Ramos (cell line): ENCODE data around the gene CNOT6.

Source experiments
- in situ Hi-C: fragments of 300-500 bp; cut with MboI; formaldehyde crosslinking; loops from one replicate; pipeline ENCODE4 v1.14.3; 2022; ENCODE audit warnings: low sequenced_read_pairs; ENCODE audit not compliant: unreplicated experiment

CNOT6 gene

GRCh38 chr5:180553530-180553929, 59.4 kb downstream of the CNOT6 start:
- in situ Hi-C loops, result no loop called here

- in situ Hi-C loops, result no loop called here
Observed at GRCh38 chr5:180555168-180555921, 61.2 kb downstream of the CNOT6 start.

GRCh38 chr5:180557217-180557809, 63.1 kb downstream of the CNOT6 start:
- in situ Hi-C loops, result no loop called here

GRCh38 chr5:180558232-180558631, 64.1 kb downstream of the CNOT6 start:
- in situ Hi-C loops, result no loop called here

- in situ Hi-C loops, result no loop called here
Observed at GRCh38 chr5:180563994-180564393, 69.8 kb downstream of the CNOT6 start.

- in situ Hi-C loops, result no loop called here
Observed at GRCh38 chr5:180568914-180569313, 74.7 kb downstream of the CNOT6 start.

GRCh38 chr5:180575571-180575970, 81.4 kb downstream of the CNOT6 start:
- in situ Hi-C loops, result no loop called here

- in situ Hi-C loops, result no loop called here
Observed at GRCh38 chr5:180580681-180581080, 86.5 kb downstream of the CNOT6 start.

GRCh38 chr5:180583738-180584137, 89.6 kb downstream of the CNOT6 start:
- in situ Hi-C loops, result no loop called here

GRCh38 chr5:180586204-180586603, 92.0 kb downstream of the CNOT6 start:
- in situ Hi-C loops, result no loop called here

- in situ Hi-C loops, result no loop called here
Observed at GRCh38 chr5:180586870-180587269, 92.7 kb downstream of the CNOT6 start.

- in situ Hi-C loops, result no loop called here
Observed at GRCh38 chr5:180589771-180590542, 95.8 kb downstream of the CNOT6 start.

GRCh38 chr5:180590543-180591310, 96.5 kb downstream of the CNOT6 start:
- in situ Hi-C loops, result no loop called here

GRCh38 chr5:180591311-180591887, 97.2 kb downstream of the CNOT6 start, which contains the start of gene SCGB3A1:
SCGB3A1 (minus strand) TSS chr5:180591499; CDS start chr5:180591462, 37 bp downstream.
- in situ Hi-C loops, result no loop called here

GRCh38 chr5:180592176-180592575, 98.0 kb downstream of the CNOT6 start:
- in situ Hi-C loops, result no loop called here

GRCh38 chr5:180593446-180594206, 99.4 kb downstream of the CNOT6 start:
- in situ Hi-C loops, result no loop called here

- in situ Hi-C loops, result no loop called here
Observed at GRCh38 chr5:180594311-180595045, 100.3 kb downstream of the CNOT6 start.

GRCh38 chr5:180595046-180595379, 100.8 kb downstream of the CNOT6 start:
- in situ Hi-C loops, result no loop called here
